Measurements from ENCODE around the gene SEC61A2. TPM values are rescaled to one million over a fixed set of nuclear protein-coding genes. Genes with fewer than 3 reads are reported as not detected.

SEC61A2 gene
- total and polyA plus RNA-seq, 2 of the 8 experiments (the other 6 are each of a cell fraction or from before 2014, with no cell fraction given), result 18.2 to 19.2 TPM

- no peak overlapping the region for H3K18ac ChIP-seq (ENCODE audit: extremely low read depth, low read length)
- H4K20me1 ChIP-seq (replicated peaks in 1 of 2; ENCODE audit: control insufficient read depth in 1 of 2, insufficient read depth in 2 of 2, low read length in 2 of 2), result peaks cover 6 to 14% of the 10 kb centered on the region in 2 experiments
- no peak overlapping the region for H4K5ac ChIP-seq (ENCODE audit: insufficient read length, low read depth, low read length)
- no peak overlapping the region for H2BK15ac ChIP-seq (ENCODE audit: low read length)
- no peak overlapping the region for H2BK20ac ChIP-seq (ENCODE audit: low read length)
- no peak overlapping the region for H3K4me3 ChIP-seq (ENCODE audit: extremely low read depth in 1 of 4, insufficient read depth in 2 of 4, low read depth in 3 of 4, low read length in 4 of 4)
- H3K14ac ChIP-seq (ENCODE audit: insufficient read length), result no peak overlapping the region
- peaks cover 3 to 89% of the 10 kb centered on the region in 2 experiments; a peak in 3 of 4 replicates for H3K79me2 ChIP-seq (ENCODE audit: control insufficient read depth in 1 of 2, insufficient read depth in 2 of 2, low read length in 2 of 2)
- H3K36me3 ChIP-seq (ENCODE audit: control insufficient read depth in 2 of 4, insufficient read depth in 4 of 4, low read length in 3 of 4), result peaks cover 2 to 43% (median 25%) of the 10 kb centered on the region in 4 experiments; a peak in 6 of 8 replicates
- no peak overlapping the region for H2BK12ac ChIP-seq (ENCODE audit: low read depth, low read length)
- H3K23me2 ChIP-seq (ENCODE audit: low read depth, low read length), result peaks cover 2% of the 10 kb centered on the region; the same call in 1 of the 2 replicates
- H3K9ac ChIP-seq (replicated peaks in 1 of 4; ENCODE audit: extremely low read depth in 1 of 4, low read depth in 3 of 4, low read length in 3 of 4), result no peak overlapping the region
- no peak overlapping the region for H3K27ac ChIP-seq (ENCODE audit: low read depth, low read length)
- H3K27me3 ChIP-seq (replicated peaks in 1 of 4; ENCODE audit: control insufficient read depth in 3 of 4, extremely low read depth in 1 of 4, insufficient read depth in 3 of 4, low read length in 3 of 4), result no peaks in the 10 kb centered on the region
- no peak overlapping the region for H3K23ac ChIP-seq (ENCODE audit: insufficient read length)
- H3K56ac ChIP-seq (replicated peaks; ENCODE audit: insufficient read length, low read depth, low read length), result no peak overlapping the region
- peaks cover 3% of the 10 kb centered on the region for H3K79me1 ChIP-seq (ENCODE audit: low read depth, low read length)
- no peak overlapping the region for H2BK5ac ChIP-seq (ENCODE audit: low read depth, low read length)
- H2AFZ ChIP-seq (ENCODE audit: low read length), result no peak overlapping the region
- H3K9me3 ChIP-seq (ENCODE audit: insufficient read depth in 2 of 2, low read depth in 1 of 2, low read length in 1 of 2), result no peaks in the 10 kb centered on the region
- ChIA-PET CTCF (ENCODE audit: partially characterized antibody) (interaction anchor here (6.4 kb wide), 1 partner anchor 12 kb away, joined by 42 read pairs; no protein-coding TSS in a partner anchor), POLR2A (ENCODE audit: partially characterized antibody) (interaction anchor here (0.9 to 2.2 kb wide), 3 partner anchors 10 to 20 kb away, joined by 3 to 7 read pairs (median 3); no protein-coding TSS in a partner anchor)
- no peak overlapping the region for H4K91ac ChIP-seq (replicated peaks; ENCODE audit: insufficient read length, low read length)
- FAIRE-seq (no peak), DNase-seq (ENCODE audit: low read depth in 1 of 2, low spot score in 2 of 2) (no peak)
- H2BK120ac ChIP-seq (replicated peaks; ENCODE audit: low read depth, low read length), result no peak overlapping the region
- H3K4me1 ChIP-seq (replicated peaks in 1 of 4; ENCODE audit: control insufficient read depth in 3 of 4, insufficient read depth in 4 of 4, low read length in 3 of 4), result no peaks in the 10 kb centered on the region
- H4K8ac ChIP-seq (ENCODE audit: extremely low read depth, insufficient read depth, low read length), result no peak overlapping the region
- no peak overlapping the region for H3K4me2 ChIP-seq (ENCODE audit: insufficient read depth in 1 of 2, low read depth in 2 of 2, low read length in 2 of 2)
- H2AK5ac ChIP-seq (ENCODE audit: low read depth, low read length), result no peak overlapping the region
- WGBS, 2 experiments (ENCODE audit: extremely low coverage in 1 of 2, insufficient coverage in 1 of 2, insufficient read length in 1 of 2, insufficient replicate concordance in 2 of 2, low coverage in 1 of 2, low lambda C conversion rate in 2 of 2, missing lambda C conversion rate in 1 of 2), result 84% methylated on average over 5 of the region's 5 CpGs; no CpG with 5 or more reads in 1 of the 2 experiments
- H3K4ac ChIP-seq (replicated peaks; ENCODE audit: insufficient read length, low read depth, low read length), result no peak overlapping the region
- TF ChIP-seq SIN3A (conservative IDR thresholded peaks at IDR 0.05 in 1 of 2, IDR thresholded peaks at IDR 0.05 in 1 of 2; ENCODE audit: low read depth in 1 of 2, low read length in 2 of 2) (no peak), FOSL1 (IDR thresholded peaks at IDR 0.05; ENCODE audit: insufficient read depth, low read depth, low read length) (no peak), KDM4A (IDR thresholded peaks at IDR 0.05; ENCODE audit: low read depth, low read length, severe bottlenecking) (no peak)
Measured at GRCh38 chr10:12202226-12202625, 72.7 kb downstream of the SEC61A2 start.

All from H1 (cell line).